K562 (cell line): ENCODE results near the gene SDC3. TPM values are rescaled to one million over a fixed set of nuclear protein-coding genes. Genes with fewer than 3 reads are reported as not detected.
A peak's percentile ranks its signal among the peaks of the same experiment; 100 is the strongest.

Experiments used
- BMI1 ChIP-seq: fragments of 150-350 bp; IDR thresholded peaks from 2 replicates; pipeline ENCODE4 v1.6.1; 2014; ENCODE audit warnings: low read length
- CBFB ChIP-seq: sonication (generic); formaldehyde crosslinking; IDR thresholded peaks from 2 replicates; pipeline ENCODE4 v1.4.0; 2020; ENCODE audit warnings: mild to moderate bottlenecking, missing genetic modification reagents
- ESRRB ChIP-seq: fragments of 250-450 bp; sonication (Bioruptor Pico); IDR thresholded peaks from 2 replicates; pipeline ENCODE4 v1.5.0; 2020; ENCODE audit warnings: mild to moderate bottlenecking, moderate library complexity, borderline replicate concordance
- FOXJ2 ChIP-seq: fragments of 200-800 bp; sonication (Bioruptor generic); IDR thresholded peaks from 2 replicates; pipeline ENCODE4 v1.6.1; 2016; ENCODE audit warnings: missing genetic modification characterization, missing compliant biosample characterization
- HIVEP1 ChIP-seq: fragments of 250-450 bp; sonication (Bioruptor Pico); IDR thresholded peaks from 2 replicates; pipeline ENCODE4 v1.4.0; 2020; ENCODE audit warnings: mild to moderate bottlenecking
- NFXL1 ChIP-seq: fragments of 450-650 bp; formaldehyde crosslinking; IDR thresholded peaks from 2 replicates; pipeline ENCODE4 v1.4.0; 2021; ENCODE audit warnings: mild to moderate bottlenecking
- PHF21A ChIP-seq: fragments of 450-650 bp; IDR thresholded peaks from 2 replicates; pipeline ENCODE4 v1.6.1; 2017; ENCODE audit warnings: low read depth, borderline replicate concordance
- RBM22 ChIP-seq: fragments of 200-400 bp; formaldehyde crosslinking; IDR thresholded peaks from 2 replicates; pipeline ENCODE4 v1.6.1; 2018; ENCODE audit warnings: low read length, low read depth; ENCODE audit not compliant: poor library complexity, severe bottlenecking
- RFX5 ChIP-seq: IDR thresholded peaks from 2 replicates; pipeline ENCODE4 v1.6.1; 2011; ENCODE audit warnings: low read depth, mild to moderate bottlenecking, improper control_type of control experiment, low read length
- SETDB1 ChIP-seq: IDR thresholded peaks from one replicate; pipeline ENCODE4 v1.6.1; 2012; ENCODE audit warnings: low read length, control low read depth, inconsistent platforms
- SIN3B ChIP-seq: fragments of 450-650 bp; IDR thresholded peaks from 2 replicates; pipeline ENCODE4 v1.6.1; 2017; ENCODE audit warnings: low read depth, mild to moderate bottlenecking, moderate library complexity
- SMARCA4 ChIP-seq: fragments of 450-650 bp; IDR thresholded peaks from 2 replicates; pipeline ENCODE4 v1.6.1; 2016
- SP1 ChIP-seq: sonication (generic); formaldehyde crosslinking; IDR thresholded peaks from 2 replicates; pipeline ENCODE4 v1.8.1; 2022; ENCODE audit warnings: mild to moderate bottlenecking, missing genetic modification reagents
- ZC3H11A ChIP-seq: IDR thresholded peaks from 2 replicates; pipeline ENCODE4 v1.6.1; 2012; ENCODE audit warnings: low read depth, low read length, improper control_type of control experiment
- ZKSCAN3 ChIP-seq: fragments of 250-450 bp; sonication (Bioruptor Pico); IDR thresholded peaks from 2 replicates; pipeline ENCODE4 v1.4.0; 2020
- ZNF830 ChIP-seq: fragments of 250-450 bp; sonication (Bioruptor Pico); IDR thresholded peaks from 2 replicates; pipeline ENCODE4 v1.5.0; 2021; ENCODE audit warnings: mild to moderate bottlenecking
- polyA plus RNA-seq, 8 experiments: library from polyadenylated mRNA; depleted of rRNA in 4 of 8; stranded (reverse) in 5 of 8; unstranded in 3 of 8; fragments of >200 nt; fragmentation: Nextera tagmentation in 2 of 8; fragmentation: Illumina TruSeq in 1 of 8; extraction: Ambion mirVana in 2 of 8; extraction: Trizol in 1 of 8; gene quantifications; 2 replicates each; pipeline versions ENCODE4 v1.2.1 to v1.2.3, GENCODE V29; 2011 to 2014; ENCODE audit warnings: inconsistent platforms in 1 of 8, missing spikeins in 1 of 8
- total RNA-seq, 7 experiments: library from RNA; depleted of rRNA in 6 of 7; stranded (reverse); fragments of >200 nt in 6 of 7; fragmentation: Illumina TruSeq in 2 of 7; extraction: Trizol in 2 of 7; gene quantifications; 2 replicates each; pipeline versions ENCODE4 v1.2.1 to v1.2.3, GENCODE V29; 2011 to 2021; ENCODE audit warnings: low replicate concordance in 1 of 7
- TF ChIP-seq, protein P1 (sequence below): sonication (generic); formaldehyde crosslinking; IDR thresholded peaks from 2 replicates; pipeline ENCODE4 v1.8.1; 2023; ENCODE audit warnings: mild to moderate bottlenecking, missing genetic modification reagents
- TF ChIP-seq, protein P2 (sequence below): fragments of 250-450 bp; sonication (Bioruptor Pico); IDR thresholded peaks from 2 replicates; pipeline ENCODE4 v1.4.0; 2020
- TF ChIP-seq, protein P3 (sequence below), 2 experiments: IDR thresholded peaks; 2 replicates each; pipeline ENCODE4 v1.6.1; 2011; ENCODE audit warnings: borderline replicate concordance in 1 of 2, control low read depth in 1 of 2, low read depth in 1 of 2, low read length in 1 of 2, mild to moderate bottlenecking in 1 of 2, mixed read lengths in 1 of 2, moderate library complexity in 1 of 2; ENCODE audit not compliant: insufficient read depth in 1 of 2, insufficient read length in 1 of 2, poor library complexity in 1 of 2, severe bottlenecking in 1 of 2; ENCODE audit errors: extremely low read depth in 1 of 2

The SDC3 gene
- total and polyA plus RNA-seq, 9 of the 15 experiments (the other 6 are each of a cell fraction or from before 2014, with no cell fraction given), result 0.38 to 44.1 (median 12.1) TPM

DNA sequence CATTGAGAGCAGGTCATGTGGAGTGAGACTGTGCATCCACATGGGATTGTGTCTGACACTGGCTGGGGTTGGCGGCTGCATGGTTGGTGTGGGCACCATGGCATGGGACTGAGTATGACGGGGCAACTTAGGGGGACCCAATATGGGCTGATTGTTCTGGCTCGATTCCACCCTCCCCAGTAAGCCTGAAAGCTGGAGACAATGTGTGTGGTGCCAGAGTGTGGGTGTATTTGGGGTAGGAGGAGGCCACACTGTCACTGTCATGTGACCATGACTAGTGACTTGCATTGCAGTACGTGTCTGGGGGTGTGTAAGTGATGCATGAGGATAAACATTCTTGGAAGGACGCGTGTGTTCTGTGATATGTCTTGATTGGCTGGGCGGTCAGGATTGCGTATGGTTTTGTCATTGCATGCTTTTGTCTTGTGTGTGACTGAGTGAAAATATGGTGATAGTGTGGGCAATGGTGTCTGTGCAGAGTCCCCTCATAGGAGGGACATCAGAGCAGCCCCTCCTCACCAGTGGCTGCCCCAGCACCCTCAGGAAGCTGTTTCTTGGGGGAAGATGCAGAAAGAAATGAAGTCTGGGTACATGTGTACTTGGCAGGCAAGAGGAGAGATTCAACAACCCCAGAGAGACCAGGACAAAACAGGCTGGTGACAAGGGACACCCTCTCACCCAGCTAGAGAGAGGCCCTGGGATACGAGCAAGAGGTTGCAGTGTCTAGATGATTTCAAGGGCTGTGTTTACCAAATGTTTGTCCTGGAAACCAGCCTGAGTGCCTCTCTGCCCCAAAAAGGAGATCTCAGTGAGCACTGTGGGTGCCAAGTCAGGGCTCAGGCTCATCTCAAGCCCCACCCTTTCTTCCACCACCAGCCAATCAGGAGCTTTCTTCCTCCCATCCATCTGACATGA lies 36.3 kb downstream of the SDC3 start (continued):
- TF ChIP-seq, protein P1, sequence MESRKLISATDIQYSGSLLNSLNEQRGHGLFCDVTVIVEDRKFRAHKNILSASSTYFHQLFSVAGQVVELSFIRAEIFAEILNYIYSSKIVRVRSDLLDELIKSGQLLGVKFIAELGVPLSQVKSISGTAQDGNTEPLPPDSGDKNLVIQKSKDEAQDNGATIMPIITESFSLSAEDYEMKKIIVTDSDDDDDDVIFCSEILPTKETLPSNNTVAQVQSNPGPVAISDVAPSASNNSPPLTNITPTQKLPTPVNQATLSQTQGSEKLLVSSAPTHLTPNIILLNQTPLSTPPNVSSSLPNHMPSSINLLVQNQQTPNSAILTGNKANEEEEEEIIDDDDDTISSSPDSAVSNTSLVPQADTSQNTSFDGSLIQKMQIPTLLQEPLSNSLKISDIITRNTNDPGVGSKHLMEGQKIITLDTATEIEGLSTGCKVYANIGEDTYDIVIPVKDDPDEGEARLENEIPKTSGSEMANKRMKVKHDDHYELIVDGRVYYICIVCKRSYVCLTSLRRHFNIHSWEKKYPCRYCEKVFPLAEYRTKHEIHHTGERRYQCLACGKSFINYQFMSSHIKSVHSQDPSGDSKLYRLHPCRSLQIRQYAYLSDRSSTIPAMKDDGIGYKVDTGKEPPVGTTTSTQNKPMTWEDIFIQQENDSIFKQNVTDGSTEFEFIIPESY (CRISPR knock-in tag), result 0 out of 2 replicates have a peak, but pooled peaks have one; percentile 8
- TF ChIP-seq, protein P2, sequence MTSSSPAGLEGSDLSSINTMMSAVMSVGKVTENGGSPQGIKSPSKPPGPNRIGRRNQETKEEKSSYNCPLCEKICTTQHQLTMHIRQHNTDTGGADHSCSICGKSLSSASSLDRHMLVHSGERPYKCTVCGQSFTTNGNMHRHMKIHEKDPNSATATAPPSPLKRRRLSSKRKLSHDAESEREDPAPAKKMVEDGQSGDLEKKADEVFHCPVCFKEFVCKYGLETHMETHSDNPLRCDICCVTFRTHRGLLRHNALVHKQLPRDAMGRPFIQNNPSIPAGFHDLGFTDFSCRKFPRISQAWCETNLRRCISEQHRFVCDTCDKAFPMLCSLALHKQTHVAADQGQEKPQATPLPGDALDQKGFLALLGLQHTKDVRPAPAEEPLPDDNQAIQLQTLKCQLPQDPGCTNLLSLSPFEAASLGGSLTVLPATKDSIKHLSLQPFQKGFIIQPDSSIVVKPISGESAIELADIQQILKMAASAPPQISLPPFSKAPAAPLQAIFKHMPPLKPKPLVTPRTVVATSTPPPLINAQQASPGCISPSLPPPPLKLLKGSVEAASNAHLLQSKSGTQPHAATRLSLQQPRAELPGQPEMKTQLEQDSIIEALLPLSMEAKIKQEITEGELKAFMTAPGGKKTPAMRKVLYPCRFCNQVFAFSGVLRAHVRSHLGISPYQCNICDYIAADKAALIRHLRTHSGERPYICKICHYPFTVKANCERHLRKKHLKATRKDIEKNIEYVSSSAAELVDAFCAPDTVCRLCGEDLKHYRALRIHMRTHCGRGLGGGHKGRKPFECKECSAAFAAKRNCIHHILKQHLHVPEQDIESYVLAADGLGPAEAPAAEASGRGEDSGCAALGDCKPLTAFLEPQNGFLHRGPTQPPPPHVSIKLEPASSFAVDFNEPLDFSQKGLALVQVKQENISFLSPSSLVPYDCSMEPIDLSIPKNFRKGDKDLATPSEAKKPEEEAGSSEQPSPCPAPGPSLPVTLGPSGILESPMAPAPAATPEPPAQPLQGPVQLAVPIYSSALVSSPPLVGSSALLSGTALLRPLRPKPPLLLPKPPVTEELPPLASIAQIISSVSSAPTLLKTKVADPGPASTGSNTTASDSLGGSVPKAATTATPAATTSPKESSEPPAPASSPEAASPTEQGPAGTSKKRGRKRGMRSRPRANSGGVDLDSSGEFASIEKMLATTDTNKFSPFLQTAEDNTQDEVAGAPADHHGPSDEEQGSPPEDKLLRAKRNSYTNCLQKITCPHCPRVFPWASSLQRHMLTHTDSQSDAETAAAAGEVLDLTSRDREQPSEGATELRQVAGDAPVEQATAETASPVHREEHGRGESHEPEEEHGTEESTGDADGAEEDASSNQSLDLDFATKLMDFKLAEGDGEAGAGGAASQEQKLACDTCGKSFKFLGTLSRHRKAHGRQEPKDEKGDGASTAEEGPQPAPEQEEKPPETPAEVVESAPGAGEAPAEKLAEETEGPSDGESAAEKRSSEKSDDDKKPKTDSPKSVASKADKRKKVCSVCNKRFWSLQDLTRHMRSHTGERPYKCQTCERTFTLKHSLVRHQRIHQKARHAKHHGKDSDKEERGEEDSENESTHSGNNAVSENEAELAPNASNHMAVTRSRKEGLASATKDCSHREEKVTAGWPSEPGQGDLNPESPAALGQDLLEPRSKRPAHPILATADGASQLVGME (CRISPR knock-in tag), result peak; percentile 99
- TF ChIP-seq BMI1, result no peak
- no peak for TF ChIP-seq ZC3H11A
- peak; percentile 91 for TF ChIP-seq FOXJ2 (tag)
- 0 out of 2 replicates have a peak, but pooled peaks have one; percentile 20 for TF ChIP-seq SIN3B
- TF ChIP-seq, protein P3, sequence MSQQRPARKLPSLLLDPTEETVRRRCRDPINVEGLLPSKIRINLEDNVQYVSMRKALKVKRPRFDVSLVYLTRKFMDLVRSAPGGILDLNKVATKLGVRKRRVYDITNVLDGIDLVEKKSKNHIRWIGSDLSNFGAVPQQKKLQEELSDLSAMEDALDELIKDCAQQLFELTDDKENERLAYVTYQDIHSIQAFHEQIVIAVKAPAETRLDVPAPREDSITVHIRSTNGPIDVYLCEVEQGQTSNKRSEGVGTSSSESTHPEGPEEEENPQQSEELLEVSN (IDR thresholded peaks at IDR 0.05; ENCODE audit: borderline replicate concordance in 1 of 2, extremely low read depth in 1 of 2, insufficient read depth in 1 of 2, insufficient read length in 1 of 2, low read depth in 1 of 2, low read length in 1 of 2, poor library complexity in 1 of 2, severe bottlenecking in 1 of 2), result peak in 1 of 2 experiments; percentile 30
- TF ChIP-seq NFXL1, result peak; percentile 97
- peak; percentile 51; the same call in 1 of the 2 replicates for TF ChIP-seq ESRRB (CRISPR knock-in tag)
- no peak for TF ChIP-seq RFX5
- TF ChIP-seq ZNF830 (CRISPR knock-in tag), result peak; percentile 73; the same call in 1 of the 2 replicates
- TF ChIP-seq CBFB, result 0 out of 2 replicates have a peak, but pooled peaks have one; percentile 16
- TF ChIP-seq SMARCA4, result peak; percentile 87
- peak; percentile 65; the same call in 1 of the 2 replicates for TF ChIP-seq ZKSCAN3 (CRISPR knock-in tag)
- TF ChIP-seq HIVEP1 (CRISPR knock-in tag), result peak; percentile 96
- TF ChIP-seq SP1 (CRISPR knock-in tag), result peak; percentile 51; the same call in 1 of the 2 replicates
- peak; percentile 66 for TF ChIP-seq SETDB1
- no peak for TF ChIP-seq RBM22
- peak; percentile 42; the same call in 1 of the 2 replicates for TF ChIP-seq PHF21A
